Midbrain (tissue), 1 donor: Measurements from ENCODE around the gene GPHN.
A peak's percentile ranks its signal among the peaks of the same experiment; 100 is the strongest.
"Not testable (repeated sequence)": the region's sequence is repeated elsewhere in the genome, so short reads cannot be mapped to it uniquely, and the experiment has no call there.

Experiments
- DNase-seq: peaks from one replicate; lab custom pipeline; 2025; lab: John Stamatoyannopoulos, UW

GPHN gene

DNA sequence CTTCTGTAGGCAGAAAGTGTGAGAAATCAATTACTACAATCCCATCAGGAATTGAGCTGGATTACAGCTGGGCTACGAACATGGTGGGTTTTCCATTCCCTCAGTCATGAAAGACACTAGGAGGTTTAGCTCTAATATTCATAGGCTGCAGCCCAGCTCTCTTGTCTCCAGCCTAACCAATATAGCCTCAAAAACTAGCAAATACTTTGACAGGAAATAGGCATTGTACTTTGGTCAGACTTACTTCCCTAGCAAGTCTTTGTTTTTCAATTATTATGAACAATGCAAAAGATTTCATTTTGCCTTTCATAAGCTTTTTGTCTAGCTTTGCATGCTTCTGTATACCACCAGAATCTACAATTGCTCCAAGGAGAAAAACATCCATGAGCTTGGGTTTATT is 296.2 kb downstream of the GPHN start:
- DNase-seq, result no peak

- no peak for DNase-seq
Measured at GRCh38 chr14:66813636-66814035, 305.7 kb downstream of the GPHN start.

DNA sequence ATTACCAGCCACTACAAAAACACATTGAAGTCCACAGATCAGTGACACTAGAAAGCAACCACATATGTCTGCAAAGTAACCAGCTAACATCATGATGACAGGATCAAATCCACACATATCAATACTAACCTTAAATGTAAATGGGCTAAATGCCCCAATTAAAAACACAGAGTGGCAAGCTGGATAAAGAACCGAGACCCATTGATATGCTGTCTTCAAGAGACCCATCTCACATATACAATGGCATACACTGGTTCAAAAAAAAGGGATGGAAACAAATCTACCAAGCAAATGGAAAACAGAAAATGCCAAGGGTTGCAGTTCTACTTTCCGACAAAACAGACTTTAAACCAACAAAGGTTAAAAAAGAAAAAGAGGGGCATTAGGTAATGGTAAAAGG is 307.7 kb downstream of the GPHN start:
- no peak for DNase-seq

DNA sequence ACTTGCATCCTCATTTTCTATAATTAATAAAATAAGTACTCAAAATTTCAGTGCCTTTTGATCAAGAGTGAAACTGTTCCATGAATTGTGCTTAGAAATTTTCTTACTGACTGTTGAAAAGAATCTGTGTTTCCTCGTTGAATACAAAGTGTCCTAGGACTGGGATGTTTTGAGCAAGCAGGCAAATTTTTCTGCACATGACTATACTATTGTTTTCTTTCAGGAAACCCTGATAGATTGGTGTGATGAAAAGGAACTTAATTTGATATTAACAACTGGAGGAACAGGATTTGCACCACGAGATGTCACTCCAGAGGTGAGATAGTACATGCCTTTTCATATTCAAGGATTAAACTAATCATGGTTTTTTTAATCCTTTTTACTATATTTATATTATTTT is 316.3 kb downstream of the GPHN start:
- DNase-seq, result peak; percentile 49

- DNase-seq, result no peak
Measured at GRCh38 chr14:66827182-66827581, 319.2 kb downstream of the GPHN start.

DNA sequence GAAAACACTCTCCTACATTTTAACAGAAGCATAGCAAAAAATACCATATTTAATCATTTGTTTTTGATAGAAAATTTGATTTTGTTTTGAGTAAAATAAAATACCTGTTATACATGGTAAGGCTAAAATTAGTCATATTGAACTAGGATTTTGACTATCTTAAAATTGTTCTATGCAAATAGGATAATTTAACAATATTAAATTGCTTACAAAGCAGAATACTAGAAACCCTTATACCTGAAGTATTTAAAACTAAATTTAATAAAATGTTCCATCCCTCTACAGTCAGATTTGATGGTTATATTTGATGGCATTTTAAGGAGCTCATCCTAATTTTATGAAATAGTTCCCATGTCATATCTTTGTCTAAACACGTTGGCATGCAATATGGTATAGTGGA is 323.2 kb downstream of the GPHN start:
- no peak for DNase-seq

DNA sequence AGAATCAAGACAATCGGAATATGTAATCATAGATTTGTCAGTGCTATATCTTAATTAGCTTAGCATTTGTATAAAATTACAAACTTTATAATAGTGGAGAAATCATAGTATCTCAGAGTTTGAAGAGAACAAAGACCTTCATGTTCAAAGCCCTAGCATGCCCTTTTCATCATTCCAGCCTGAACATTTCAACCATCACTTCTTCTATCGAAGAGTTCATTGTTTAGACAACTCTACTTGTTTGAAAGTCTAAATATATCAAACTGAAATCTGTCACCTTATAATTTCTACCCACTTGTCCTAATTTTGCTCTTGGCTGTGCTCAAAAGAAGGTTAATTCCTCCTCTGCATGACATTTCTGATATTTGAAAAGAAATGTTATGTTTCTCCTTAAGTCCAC is 325.9 kb downstream of the GPHN start:
- DNase-seq, result no peak

DNA sequence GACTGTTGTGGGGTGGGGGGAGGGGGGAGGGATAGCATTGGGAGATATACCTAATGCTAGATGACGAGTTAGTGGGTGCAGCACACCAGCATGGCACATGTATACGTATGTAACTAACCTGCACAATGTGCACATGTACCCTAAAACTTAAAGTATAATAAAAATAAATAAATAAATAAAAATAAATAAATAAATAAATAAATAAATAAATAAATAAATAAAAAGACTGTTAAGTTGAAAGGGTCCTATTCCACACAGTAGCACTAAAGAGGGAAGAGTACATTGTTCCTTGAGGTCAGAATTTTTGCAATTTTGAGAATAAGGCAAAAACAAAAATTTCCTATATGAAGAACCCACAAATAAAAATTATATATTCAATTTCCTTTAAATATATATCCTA is 329.5 kb downstream of the GPHN start:
- not testable (repeated sequence) for DNase-seq

- DNase-seq, result no peak
Measured at GRCh38 chr14:66842911-66843512, 335.1 kb downstream of the GPHN start.

DNA sequence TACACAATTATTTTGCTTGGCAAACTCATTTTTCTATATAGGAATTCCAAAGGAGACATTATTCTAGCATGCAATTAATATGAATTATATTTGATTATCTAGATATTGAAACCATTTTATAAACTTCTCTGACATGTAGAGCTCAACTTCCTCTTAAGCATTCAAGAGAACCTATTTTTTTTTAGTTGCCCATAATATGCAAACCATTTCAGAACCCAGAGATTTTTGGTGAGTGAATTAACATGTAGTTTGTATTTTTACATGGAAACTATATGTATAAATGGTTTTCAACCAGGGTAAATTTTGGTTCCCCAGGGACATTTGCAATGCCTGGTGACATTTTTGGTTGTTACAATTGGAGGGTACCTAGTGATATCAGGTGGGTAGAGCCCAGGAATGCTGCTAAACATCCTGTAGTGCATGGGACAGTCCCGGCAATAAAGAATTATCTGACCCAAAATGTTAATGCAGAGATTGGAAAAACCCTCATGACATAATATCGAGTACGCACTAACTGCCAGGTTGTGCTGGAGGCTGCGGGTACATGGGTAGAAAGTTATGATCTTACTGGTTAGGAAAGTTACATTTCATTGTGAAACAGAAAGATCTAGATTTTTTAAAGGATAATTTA is 342.4 kb downstream of the GPHN start:
- no peak for DNase-seq

DNA sequence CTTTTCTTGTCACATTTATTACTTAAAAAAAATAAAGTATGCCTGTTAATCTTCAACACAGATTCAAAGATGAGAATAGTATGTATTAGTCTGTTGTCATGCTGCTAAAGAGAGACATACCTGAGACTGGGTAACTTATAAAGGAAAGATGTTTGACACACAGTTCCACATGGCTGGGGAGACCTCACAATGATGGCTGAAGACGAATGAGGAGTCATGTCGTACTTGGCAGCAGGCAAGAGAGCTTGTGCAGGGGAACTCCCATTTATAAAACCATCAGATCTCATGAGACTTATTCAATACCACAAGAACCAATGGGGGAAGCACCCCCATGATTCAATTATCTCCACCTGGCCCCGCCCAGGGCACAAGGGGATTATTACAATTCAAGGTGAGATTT is 345.4 kb downstream of the GPHN start:
- no peak for DNase-seq

DNA sequence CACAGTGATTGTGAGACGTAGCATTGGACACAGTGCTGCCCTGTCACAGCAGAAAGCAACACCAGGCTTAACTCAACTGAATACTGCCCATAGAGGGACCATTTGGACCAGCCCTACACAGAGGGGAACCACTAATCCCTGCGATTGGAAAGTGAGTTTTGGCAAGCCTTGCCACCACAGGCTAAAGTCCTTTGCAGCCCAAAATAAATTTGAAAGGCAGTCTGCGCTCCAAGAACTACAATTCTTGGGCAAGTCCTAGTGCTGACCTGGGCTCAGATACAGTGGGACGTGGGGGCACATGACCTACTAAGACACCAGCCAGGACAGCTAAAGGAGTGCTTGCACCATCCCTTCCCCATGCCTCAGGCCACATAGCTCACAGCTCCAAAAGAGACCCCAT is 349.9 kb downstream of the GPHN start:
- no peak for DNase-seq

- DNase-seq, result no peak
Measured at GRCh38 chr14:66859063-66859671, 351.2 kb downstream of the GPHN start.

- no peak for DNase-seq
Measured at GRCh38 chr14:66881596-66881995, 373.6 kb downstream of the GPHN start.

- no peak for DNase-seq
Measured at GRCh38 chr14:66884149-66884548, 376.2 kb downstream of the GPHN start.

DNA sequence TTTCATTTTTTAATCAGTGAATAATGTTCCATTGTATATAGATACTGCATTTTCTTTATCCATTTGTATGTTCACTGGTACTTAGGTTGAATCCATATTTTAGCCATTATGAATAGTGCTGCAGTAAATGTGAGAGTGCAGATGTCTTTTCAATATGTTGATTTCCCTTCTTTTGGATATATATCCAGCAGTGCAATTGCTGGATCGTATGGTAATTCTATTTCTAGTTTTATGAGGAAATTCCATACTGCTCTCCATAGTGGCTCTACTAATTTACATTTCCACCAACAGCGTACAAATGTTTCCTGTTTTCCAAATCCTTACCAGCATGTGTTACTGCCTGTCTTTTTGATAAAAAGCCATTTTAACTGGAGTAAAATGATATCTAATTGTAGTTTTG is 392.8 kb downstream of the GPHN start:
- DNase-seq, result no peak

DNA sequence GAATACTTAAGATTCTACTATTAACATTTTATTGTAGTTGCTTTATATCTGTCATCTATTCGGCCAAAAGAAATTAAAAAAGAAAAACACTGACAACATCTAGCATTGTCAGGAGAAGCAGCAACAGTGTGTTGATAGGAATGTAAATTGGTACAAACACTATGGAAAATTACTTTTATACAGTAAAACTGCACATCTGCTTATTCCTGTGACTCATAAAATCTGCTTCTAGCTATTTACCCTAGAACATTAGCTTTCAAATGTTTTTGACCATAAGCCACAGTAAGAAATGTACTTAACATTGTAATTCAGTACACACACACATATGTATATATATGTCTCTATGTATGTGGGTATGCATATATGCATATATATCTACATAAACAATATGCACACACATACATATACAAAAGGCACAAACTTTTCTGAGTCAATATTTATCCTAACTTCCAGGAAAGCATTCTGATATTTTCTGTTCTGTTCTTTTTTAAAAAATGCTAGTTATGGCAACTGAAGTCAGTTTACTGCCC is 402.4 kb downstream of the GPHN start:
- DNase-seq, result no peak

GRCh38 chr14:66916421-66916820 is 408.5 kb downstream of the GPHN start:
- DNase-seq, result no peak

DNA sequence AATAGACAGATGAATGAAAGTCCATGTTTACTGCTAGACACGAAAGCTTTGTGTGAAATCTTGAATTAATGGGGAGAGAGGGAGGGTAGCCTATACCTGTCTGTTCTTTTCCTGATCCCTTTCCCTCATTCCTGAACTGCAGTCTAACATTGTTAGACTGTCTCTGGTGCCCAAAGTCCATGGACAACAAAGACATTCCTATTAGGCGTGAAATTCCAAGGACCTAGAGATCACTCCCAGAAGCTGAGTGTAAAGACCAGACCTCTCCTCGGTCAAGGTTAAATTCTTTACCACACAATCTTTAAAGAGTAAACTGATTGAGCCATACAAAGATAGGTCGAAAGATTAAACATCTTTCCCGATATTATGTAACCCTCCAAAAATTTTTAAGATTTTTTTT is 410.6 kb downstream of the GPHN start:
- DNase-seq, result no peak

DNA sequence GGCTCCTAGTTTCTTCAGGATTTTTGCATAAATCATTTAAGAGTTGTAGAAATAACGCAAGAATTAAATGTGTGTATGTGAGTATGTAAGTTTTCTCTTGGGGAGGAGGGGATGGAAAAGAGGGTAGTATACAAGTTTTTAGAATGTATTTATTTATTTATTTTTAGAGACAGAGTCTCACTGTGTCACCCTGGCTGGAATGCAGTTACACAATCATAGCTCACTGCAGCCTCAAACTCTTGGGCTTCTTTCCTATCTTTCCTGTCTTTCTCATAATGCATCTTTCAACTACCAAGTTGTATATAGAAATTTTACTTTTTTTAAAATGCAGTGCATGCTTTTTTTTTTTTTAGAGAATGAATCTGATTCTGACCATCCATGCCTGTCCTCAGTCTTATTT is 412.2 kb downstream of the GPHN start:
- no peak for DNase-seq

DNA sequence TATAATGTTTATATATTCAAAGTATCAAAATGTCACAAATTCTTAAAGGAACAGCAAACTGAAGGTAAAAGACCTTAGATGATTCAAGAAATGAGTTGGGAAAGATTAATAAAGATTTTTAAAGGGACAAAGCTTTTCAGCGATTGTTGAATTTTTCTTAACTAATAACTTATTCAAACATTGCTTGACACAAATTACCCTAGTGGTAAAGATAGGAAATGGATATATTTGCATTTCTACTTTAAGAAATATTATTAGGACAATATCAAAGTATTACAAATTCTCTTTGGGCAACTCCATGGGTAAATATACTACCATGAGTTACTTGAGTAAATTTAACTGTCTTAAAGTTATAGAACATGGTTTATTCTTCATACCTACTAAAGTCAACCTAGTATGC is 415.3 kb downstream of the GPHN start:
- DNase-seq, result no peak

GRCh38 chr14:66939409-66939808 is 431.5 kb downstream of the GPHN start:
- DNase-seq, result no peak

GRCh38 chr14:66944872-66945271 is 436.9 kb downstream of the GPHN start:
- DNase-seq, result no peak

- DNase-seq, result no peak
Measured at GRCh38 chr14:66955159-66955558, 447.2 kb downstream of the GPHN start.
